GM12874 (cell line): ENCODE results near the gene RHBDF2.
A peak's percentile ranks its signal among the peaks of the same experiment; 100 is the strongest.

Experiments
- TF ChIP-seq, protein P1 (sequence below): IDR thresholded peaks from 2 replicates; pipeline ENCODE4 v1.5.1; 2011; ENCODE audit warnings: low read depth, mild to moderate bottlenecking, control low read depth, low read length, moderate library complexity; ENCODE audit not compliant: insufficient read depth

The RHBDF2 gene

DNA sequence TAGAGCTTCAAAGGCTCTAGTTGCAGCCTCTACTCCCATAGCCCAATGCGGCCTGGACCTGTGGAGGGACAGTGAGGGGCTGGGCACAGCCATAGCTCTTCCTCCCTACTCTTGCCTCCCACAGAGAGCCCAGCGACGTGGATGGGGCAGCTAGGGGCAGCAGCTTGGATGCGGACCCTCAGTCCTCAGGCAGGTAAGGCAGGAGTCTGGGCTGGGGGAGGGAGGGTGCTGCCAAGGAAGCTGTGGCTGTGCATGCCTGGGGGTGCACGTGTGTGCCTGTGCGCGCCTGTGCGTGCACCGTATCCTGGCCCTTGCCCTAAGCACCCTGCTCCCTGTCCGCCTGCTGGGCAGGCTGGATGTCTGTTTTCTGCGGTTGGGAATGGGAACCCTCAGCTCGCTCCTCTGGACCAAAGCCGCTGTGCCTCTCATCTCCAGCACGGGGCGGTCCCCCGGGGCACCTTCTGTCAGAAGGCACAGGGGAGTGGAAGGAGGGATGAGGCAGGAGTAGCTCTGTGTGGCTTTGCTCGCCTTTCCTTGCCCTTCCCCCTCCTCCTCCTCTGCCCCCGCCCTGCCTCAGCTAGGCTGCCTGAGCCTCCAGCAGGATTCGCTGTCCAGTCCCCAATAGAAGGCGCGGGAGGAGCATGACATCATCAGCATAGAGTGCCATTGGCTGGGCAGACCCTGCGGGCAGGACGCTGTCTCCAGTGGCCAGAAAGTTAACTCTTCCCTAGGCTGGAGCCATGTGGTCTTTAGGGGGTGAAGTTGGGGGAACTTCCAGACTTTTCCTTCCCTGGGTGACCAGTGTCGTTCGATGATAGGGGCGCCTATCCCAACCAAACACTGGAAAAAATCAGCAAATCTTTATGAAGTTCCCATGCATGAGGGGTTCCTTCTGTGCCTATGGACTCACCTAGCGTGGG lies 39.4 kb upstream of the RHBDF2 start:
- TF ChIP-seq, protein P1, sequence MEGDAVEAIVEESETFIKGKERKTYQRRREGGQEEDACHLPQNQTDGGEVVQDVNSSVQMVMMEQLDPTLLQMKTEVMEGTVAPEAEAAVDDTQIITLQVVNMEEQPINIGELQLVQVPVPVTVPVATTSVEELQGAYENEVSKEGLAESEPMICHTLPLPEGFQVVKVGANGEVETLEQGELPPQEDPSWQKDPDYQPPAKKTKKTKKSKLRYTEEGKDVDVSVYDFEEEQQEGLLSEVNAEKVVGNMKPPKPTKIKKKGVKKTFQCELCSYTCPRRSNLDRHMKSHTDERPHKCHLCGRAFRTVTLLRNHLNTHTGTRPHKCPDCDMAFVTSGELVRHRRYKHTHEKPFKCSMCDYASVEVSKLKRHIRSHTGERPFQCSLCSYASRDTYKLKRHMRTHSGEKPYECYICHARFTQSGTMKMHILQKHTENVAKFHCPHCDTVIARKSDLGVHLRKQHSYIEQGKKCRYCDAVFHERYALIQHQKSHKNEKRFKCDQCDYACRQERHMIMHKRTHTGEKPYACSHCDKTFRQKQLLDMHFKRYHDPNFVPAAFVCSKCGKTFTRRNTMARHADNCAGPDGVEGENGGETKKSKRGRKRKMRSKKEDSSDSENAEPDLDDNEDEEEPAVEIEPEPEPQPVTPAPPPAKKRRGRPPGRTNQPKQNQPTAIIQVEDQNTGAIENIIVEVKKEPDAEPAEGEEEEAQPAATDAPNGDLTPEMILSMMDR: no peak

GRCh38 chr17:76539631-76540271 lies 38.5 kb upstream of the RHBDF2 start, which contains the start of gene PRCD:
Gene PRCD, plus strand, starts transcription at chr17:76540044. Its CDS starts 98 bp downstream, at chr17:76540142.
- TF ChIP-seq, protein P1: peak; percentile 17; the same call in 1 of the 2 replicates

GRCh38 chr17:76538941-76539570 lies 37.8 kb upstream of the RHBDF2 start:
- TF ChIP-seq, protein P1: no peak

- TF ChIP-seq, protein P1: no peak
Observed at GRCh38 chr17:76538281-76538931, 37.2 kb upstream of the RHBDF2 start.

DNA sequence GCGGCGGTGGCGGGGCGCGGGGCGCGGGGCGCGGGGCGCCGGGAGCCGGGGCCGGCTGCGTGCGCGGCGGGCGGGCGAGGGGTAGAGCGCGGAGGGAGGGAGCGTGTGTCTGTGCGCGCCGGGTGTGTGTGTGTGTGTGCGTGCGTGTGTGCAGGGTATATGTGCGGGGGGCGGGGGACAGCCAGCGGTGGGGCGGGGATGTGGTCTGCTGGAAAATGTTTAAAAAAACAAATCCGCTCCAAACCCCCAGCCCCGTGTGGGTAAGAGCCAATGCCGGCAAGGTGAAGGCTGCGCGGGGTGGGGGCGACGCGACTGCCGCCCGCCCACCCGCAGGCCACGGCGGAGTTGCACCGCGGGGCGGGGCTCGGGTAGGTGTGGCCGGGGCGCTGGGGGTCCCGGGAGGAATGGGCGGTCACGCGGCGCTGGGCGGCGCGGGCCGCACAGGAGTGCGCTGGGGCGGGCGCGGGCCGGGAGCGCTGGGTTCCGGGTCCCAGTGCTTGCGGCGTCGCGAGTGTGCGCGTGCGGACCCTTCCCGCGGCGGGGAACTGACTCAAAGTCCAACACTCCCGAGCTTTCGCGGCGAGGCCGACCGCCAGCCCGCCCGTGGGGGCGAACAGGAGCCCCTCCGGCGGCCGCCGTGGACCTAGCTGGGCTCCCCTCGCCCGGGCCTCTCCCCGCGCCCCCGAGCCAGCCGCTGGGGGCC lies 36.5 kb upstream of the RHBDF2 start, which contains the start of gene CYGB:
Gene CYGB (minus strand): TSS at position 132 of the 703 bp plus-strand sequence. CDS start 167 bp downstream, outside the sequence.
- TF ChIP-seq, protein P1: no peak

- TF ChIP-seq, protein P1: no peak
Observed at GRCh38 chr17:76537288-76537577, 36.0 kb upstream of the RHBDF2 start.
